Neural progenitor cell (in vitro differentiated cells): ENCODE measurements around the gene NPY4R.
"Not testable (repeated sequence)": the region's sequence is repeated elsewhere in the genome, so short reads cannot be mapped to it uniquely, and the experiment has no call there.

ENCODE experiments used
- CTCF ChIP-seq: fragments of 200-600 bp; sonication (generic); IDR thresholded peaks from 2 replicates; pipeline ENCODE4 v1.5.1; 2017; ENCODE audit warnings: antibody characterized with exemption, mild to moderate bottlenecking
- EZH2 ChIP-seq: fragments of 200-600 bp; sonication (generic); IDR thresholded peaks from 2 replicates; pipeline ENCODE4 v1.6.1; 2017; ENCODE audit warnings: antibody characterized with exemption, mild to moderate bottlenecking, moderate library complexity
- EZH2phosphoT487 ChIP-seq: fragments of 200-600 bp; sonication (generic); IDR thresholded peaks from 2 replicates; pipeline ENCODE4 v1.6.1; 2017; ENCODE audit warnings: antibody characterized with exemption

GRCh38 chr10:46450829-46451228 is 14.9 kb downstream of the NPY4R start:
- not testable (repeated sequence) for TF ChIP-seq CTCF, EZH2phosphoT487, EZH2
